IMR-90 (cell line): ENCODE data around the gene MGA.
A peak's percentile ranks its signal among the peaks of the same experiment; 100 is the strongest.

Experiments
- CHD1 ChIP-seq: IDR thresholded peaks from 2 replicates; pipeline ENCODE4 v1.6.1; 2012; ENCODE audit warnings: low read depth, low read length, improper control_type of control experiment
- NFE2L2 ChIP-seq: fragments of 150-350 bp; IDR thresholded peaks from 2 replicates; pipeline ENCODE4 v1.6.1; 2016; ENCODE audit warnings: low read depth, mild to moderate bottlenecking, low read length
- POLR2A ChIP-seq: IDR thresholded peaks from 2 replicates; pipeline ENCODE4 v1.6.1; 2012; ENCODE audit warnings: mild to moderate bottlenecking, low read depth, low read length
- TF ChIP-seq, protein P1 (sequence below): conservative IDR thresholded peaks from 2 replicates; pipeline ENCODE4 v1.5.1; 2012; ENCODE audit warnings: mild to moderate bottlenecking, low read depth, low read length, improper control_type of control experiment

DNA sequence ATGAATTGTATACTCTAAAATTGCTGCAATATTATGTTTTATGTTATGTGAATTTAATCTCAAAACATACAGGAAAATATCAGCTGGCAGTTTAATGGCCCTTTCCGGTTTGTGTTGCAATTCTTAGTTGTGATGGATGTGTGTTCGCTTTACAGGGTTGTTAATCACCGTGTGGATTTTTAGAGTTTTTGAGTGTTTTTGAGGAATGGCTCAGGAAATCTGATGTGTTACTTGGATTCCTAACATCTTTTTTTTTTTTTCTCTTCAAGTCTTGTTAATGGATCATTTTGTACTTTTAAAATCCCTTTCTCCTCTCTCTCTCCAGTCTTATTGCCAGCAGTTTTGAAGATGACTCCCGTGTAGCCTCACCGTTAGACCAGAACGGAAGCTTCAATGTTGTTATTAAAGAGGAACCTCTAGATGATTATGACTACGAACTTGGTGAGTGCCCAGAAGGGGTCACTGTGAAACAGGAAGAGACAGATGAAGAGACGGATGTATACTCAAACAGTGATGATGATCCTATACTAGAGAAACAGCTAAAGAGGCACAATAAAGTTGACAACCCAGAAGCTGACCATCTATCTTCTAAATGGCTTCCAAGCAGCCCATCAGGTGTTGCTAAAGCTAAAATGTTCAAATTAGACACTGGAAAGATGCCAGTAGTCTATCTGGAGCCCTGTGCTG lies 35.7 kb downstream of the MGA start:
- no peak for TF ChIP-seq NFE2L2
- no peak for TF ChIP-seq CHD1
- TF ChIP-seq POLR2A, result no peak
- TF ChIP-seq, protein P1, sequence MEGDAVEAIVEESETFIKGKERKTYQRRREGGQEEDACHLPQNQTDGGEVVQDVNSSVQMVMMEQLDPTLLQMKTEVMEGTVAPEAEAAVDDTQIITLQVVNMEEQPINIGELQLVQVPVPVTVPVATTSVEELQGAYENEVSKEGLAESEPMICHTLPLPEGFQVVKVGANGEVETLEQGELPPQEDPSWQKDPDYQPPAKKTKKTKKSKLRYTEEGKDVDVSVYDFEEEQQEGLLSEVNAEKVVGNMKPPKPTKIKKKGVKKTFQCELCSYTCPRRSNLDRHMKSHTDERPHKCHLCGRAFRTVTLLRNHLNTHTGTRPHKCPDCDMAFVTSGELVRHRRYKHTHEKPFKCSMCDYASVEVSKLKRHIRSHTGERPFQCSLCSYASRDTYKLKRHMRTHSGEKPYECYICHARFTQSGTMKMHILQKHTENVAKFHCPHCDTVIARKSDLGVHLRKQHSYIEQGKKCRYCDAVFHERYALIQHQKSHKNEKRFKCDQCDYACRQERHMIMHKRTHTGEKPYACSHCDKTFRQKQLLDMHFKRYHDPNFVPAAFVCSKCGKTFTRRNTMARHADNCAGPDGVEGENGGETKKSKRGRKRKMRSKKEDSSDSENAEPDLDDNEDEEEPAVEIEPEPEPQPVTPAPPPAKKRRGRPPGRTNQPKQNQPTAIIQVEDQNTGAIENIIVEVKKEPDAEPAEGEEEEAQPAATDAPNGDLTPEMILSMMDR, result peak; percentile 56
